K562 (cell line): ENCODE measurements around the gene CFAP53. TPM values are rescaled to one million over a fixed set of nuclear protein-coding genes. Genes with fewer than 3 reads are reported as not detected.

ENCODE experiments used
- ATAC-seq: fragments of 200-7000 bp; cut with Tn5 transposase; 3 replicates; pipeline ENCODE4 v1.9.1; 2020; ENCODE audit warnings: moderate library complexity
- BruUV-seq: library from RNA; stranded (reverse); fragments of 400-500 nt; replicated peaks from 2 replicates; lab custom pipeline; 2021; lab: Mats Ljungman, UMichigan
- CTCF ChIA-PET: fragments of 300-600 bp; formaldehyde crosslinking; extraction: SDS; loops from one replicate; lab custom pipeline; 2021; ENCODE audit warnings: low intra/inter-chr PET ratio; lab: Yijun Ruan, JAX
- POLR2A ChIA-PET: fragments of 300-600, 350-650 bp; sonication (Branson Sonifier 250); formaldehyde crosslinking; extraction: SDS; loops from one replicate; lab custom pipeline; 2021; ENCODE audit warnings: antibody characterized with exemption, inconsistent platforms; lab: Yijun Ruan, JAX
- DNase-seq, 4 experiments: peaks; one replicate each; pipeline versions ENCODE4 v3.0.0 to v3.0.0-alpha.2; 2011 to 2018; ENCODE audit warnings: low spot score in 3 of 4, mixed read lengths in 3 of 4; ENCODE audit errors: extremely low read depth in 1 of 4
- FAIRE-seq: peaks from 2 replicates; lab custom pipeline; 2011; peaks lifted over from hg19 to GRCh38; lab: Jason Lieb, UNC
- H2AFZ ChIP-seq: 2 replicates; pipeline ENCODE4 v1.6.0; 2011; ENCODE audit warnings: low read depth, low read length, control low read depth, inconsistent platforms
- H3K27ac ChIP-seq: fragments of 200-600 bp; 3 replicates; pipeline ENCODE4 v1.8.0; 2011; ENCODE audit warnings: low read depth, mild to moderate bottlenecking, control low read depth, inconsistent platforms, low read length, moderate library complexity, mixed read lengths; ENCODE audit errors: extremely low read depth
- H3K27me3 ChIP-seq, 2 experiments: fragments of 300-600 bp in 1 of 2; 2 replicates in 1 of 2; 3 replicates in 1 of 2; pipeline versions ENCODE4 v1.6.0 to v1.8.0; 2011; ENCODE audit warnings: inconsistent platforms in 2 of 2, low read length in 2 of 2, mild to moderate bottlenecking in 1 of 2, mixed read lengths in 1 of 2, moderate library complexity in 1 of 2; ENCODE audit not compliant: control insufficient read depth in 2 of 2, insufficient read depth in 2 of 2
- H3K36me3 ChIP-seq: fragments of 300-600 bp; 3 replicates; pipeline ENCODE4 v1.8.0; 2011; ENCODE audit warnings: mild to moderate bottlenecking, low read length, inconsistent platforms; ENCODE audit not compliant: control insufficient read depth, insufficient read depth
- H3K4me1 ChIP-seq, 2 experiments: fragments of 200-600 bp in 1 of 2; replicated peaks in 1 of 2; 2 replicates in 1 of 2; 3 replicates in 1 of 2; pipeline versions ENCODE4 v1.5.1 to v1.8.0; 2011; ENCODE audit warnings: inconsistent platforms in 2 of 2, low read length in 2 of 2, mild to moderate bottlenecking in 1 of 2, mixed read lengths in 1 of 2, moderate library complexity in 1 of 2; ENCODE audit not compliant: control insufficient read depth in 2 of 2, insufficient read depth in 2 of 2
- H3K4me2 ChIP-seq: 2 replicates; pipeline ENCODE4 v1.6.1; 2011; ENCODE audit warnings: low read length, control low read depth, inconsistent platforms, mixed read lengths; ENCODE audit not compliant: insufficient read depth
- H3K4me3 ChIP-seq: fragments of 200-600 bp; sonication (generic), shearing (Covaris generic); 2 replicates; pipeline ENCODE4 v1.5.1; 2016; ENCODE audit warnings: control low read depth, inconsistent platforms
- H3K79me2 ChIP-seq: fragments of 200-600 bp; 3 replicates; pipeline ENCODE4 v1.8.0; 2011; ENCODE audit warnings: low read length, inconsistent platforms; ENCODE audit not compliant: control insufficient read depth, insufficient read depth
- H3K9ac ChIP-seq, 2 experiments: 2 replicates each; pipeline versions ENCODE4 v1.6.0 to v1.6.1; 2011; ENCODE audit warnings: low read depth in 2 of 2, low read length in 2 of 2, control low read depth in 1 of 2, inconsistent platforms in 1 of 2, mild to moderate bottlenecking in 1 of 2, mixed read lengths in 1 of 2; ENCODE audit not compliant: insufficient read depth in 1 of 2
- H3K9me1 ChIP-seq: one replicate; pipeline ENCODE4 v1.6.0; 2011; ENCODE audit warnings: inconsistent platforms, mild to moderate bottlenecking, low read length, moderate library complexity; ENCODE audit not compliant: control insufficient read depth, insufficient read depth
- H3K9me3 ChIP-seq: replicated peaks from 2 replicates; pipeline ENCODE4 v1.5.1; 2011; ENCODE audit warnings: low read depth, low read length, inconsistent platforms; ENCODE audit not compliant: control insufficient read depth, insufficient read depth
- H4K20me1 ChIP-seq: replicated peaks from 2 replicates; pipeline ENCODE4 v1.6.1; 2011; ENCODE audit warnings: low read length, inconsistent platforms, mixed read lengths; ENCODE audit not compliant: control insufficient read depth, insufficient read depth
- EP400 ChIP-seq: fragments of 450-650 bp; IDR thresholded peaks from 2 replicates; pipeline ENCODE4 v1.6.1; 2017; ENCODE audit warnings: antibody characterized with exemption, mild to moderate bottlenecking, moderate library complexity
- RAD21 ChIP-seq, 2 experiments: fragments of 250-450 bp in 1 of 2; fragments of 450-650 bp in 1 of 2; sonication (Bioruptor Pico) in 1 of 2; formaldehyde crosslinking in 1 of 2; IDR thresholded peaks in 1 of 2; conservative IDR thresholded peaks in 1 of 2; 2 replicates each; pipeline versions ENCODE4 v1.4.0 to v1.8.0; 2020 to 2022; ENCODE audit warnings: mild to moderate bottlenecking in 2 of 2, moderate library complexity in 1 of 2
- ZNF134 ChIP-seq: fragments of 250-450 bp; sonication (Bioruptor Pico); conservative IDR thresholded peaks from 2 replicates; pipeline ENCODE4 v1.4.0; 2020
- WGBS: fragments of 100-300 bp; shearing (Covaris generic); methylation state at CpG from one replicate; pipeline ENCODE4 v1.1.6; 2016; ENCODE audit warnings: low coverage, mixed read lengths; ENCODE audit not compliant: insufficient coverage; ENCODE audit errors: missing lambda C conversion rate; 5-methylcytosine and 5-hydroxymethylcytosine counted together
- in situ Hi-C: fragments of 300-500 bp; cut with MboI; formaldehyde crosslinking; loops from 4 replicates; pipeline ENCODE4 v1.15.0; 2018; ENCODE audit warnings: inconsistent platforms, mixed read lengths
- intact Hi-C: fragments of 100-400 bp; cut with micrococcal nuclease; formaldehyde crosslinking; loops from 2 replicates; pipeline ENCODE4 v1.14.2; 2022
- polyA plus RNA-seq, 8 experiments: library from polyadenylated mRNA; depleted of rRNA in 4 of 8; stranded (reverse) in 5 of 8; unstranded in 3 of 8; fragments of >200 nt; fragmentation: Nextera tagmentation in 2 of 8; fragmentation: Illumina TruSeq in 1 of 8; extraction: Ambion mirVana in 2 of 8; extraction: Trizol in 1 of 8; gene quantifications; 2 replicates each; pipeline versions ENCODE4 v1.2.1 to v1.2.3, GENCODE V29; 2011 to 2014; ENCODE audit warnings: inconsistent platforms in 1 of 8, missing spikeins in 1 of 8
- total RNA-seq, 7 experiments: library from RNA; depleted of rRNA in 6 of 7; stranded (reverse); fragments of >200 nt in 6 of 7; fragmentation: Illumina TruSeq in 2 of 7; extraction: Trizol in 2 of 7; gene quantifications; 2 replicates each; pipeline versions ENCODE4 v1.2.1 to v1.2.3, GENCODE V29; 2011 to 2021; ENCODE audit warnings: low replicate concordance in 1 of 7
- TF ChIP-seq, protein P1 (sequence below): fragments of 450-650 bp; IDR thresholded peaks from 2 replicates; pipeline ENCODE4 v1.6.1; 2016
- TF ChIP-seq, protein P2 (sequence below): sonication (generic); formaldehyde crosslinking; IDR thresholded peaks from 2 replicates; pipeline ENCODE4 v1.8.1; 2022; ENCODE audit warnings: missing genetic modification reagents
- TF ChIP-seq, protein P3 (sequence below), 3 experiments: IDR thresholded peaks in 2 of 3; conservative IDR thresholded peaks in 1 of 3; 2 replicates each; pipeline ENCODE4 v1.5.1; 2011 to 2012; ENCODE audit warnings: low read length in 3 of 3, mild to moderate bottlenecking in 3 of 3, control low read depth in 2 of 3, improper control_type of control experiment in 1 of 3, inconsistent platforms in 1 of 3, low read depth in 1 of 3, mixed read lengths in 1 of 3, moderate library complexity in 1 of 3; ENCODE audit not compliant: insufficient read depth in 2 of 3

Gene CFAP53
- total and polyA plus RNA-seq, 9 of the 15 experiments (the other 6 are each of a cell fraction or from before 2014, with no cell fraction given) = 0.21 to 1.9 (median 1.2) TPM

- Histone ChIP-seq H3K36me3 (no peaks in the 10 kb centered on the region), H3K79me2 (no peaks in the 10 kb centered on the region), H3K27me3 (peaks cover 4 to 12% of the 10 kb centered on the region in 2 experiments; a peak in 3 of 5 replicates), H3K4me3 (no peak overlapping the region), H4K20me1 (no peaks in the 10 kb centered on the region), H3K27ac (no peak overlapping the region), H2AFZ (peak overlapping the region; percentile 46; the same call in 1 of the 2 replicates), H3K4me1 (no peaks in the 10 kb centered on the region; a peak in 1 of 5 replicates), H3K9ac (no peak overlapping the region), H3K9me3 (no peaks in the 10 kb centered on the region), H3K4me2 (peak overlapping the region; percentile 48), H3K9me1 (no peaks in the 10 kb centered on the region)
- POLR2A ChIA-PET = interaction anchor here (1.0 kb wide), 1 partner anchor 153 kb away, joined by 3 read pairs; no protein-coding TSS in a partner anchor
- WGBS = under 1% methylated on average over 15 of the region's 24 CpGs
- peak; percentile 84 for ATAC-seq
- DNase-seq = peak; percentile 9 to 60 (median 24)
- in situ Hi-C loops (loop anchor here (10.0 kb wide), 2 partner anchors 151 to 231 kb away; no protein-coding TSS in a partner anchor), intact Hi-C loops (loop anchor here (5.0 to 10.0 kb wide), 3 partner anchors 153 to 339 kb away; no protein-coding TSS in a partner anchor)
- no TSS peak for BruUV-seq
- FAIRE-seq = peak; percentile 72
- CTCF ChIA-PET = interaction anchor here (0.6 kb wide), 1 partner anchor 293 kb away, joined by 3 read pairs; no protein-coding TSS in a partner anchor
- TF ChIP-seq RAD21 (CRISPR knock-in tag; conservative IDR thresholded peaks at IDR 0.05 in 1 of 2, IDR thresholded peaks at IDR 0.05 in 1 of 2) = peak; percentile 28 to 65; a peak in 3 of 4 replicates
- TF ChIP-seq, protein P1, sequence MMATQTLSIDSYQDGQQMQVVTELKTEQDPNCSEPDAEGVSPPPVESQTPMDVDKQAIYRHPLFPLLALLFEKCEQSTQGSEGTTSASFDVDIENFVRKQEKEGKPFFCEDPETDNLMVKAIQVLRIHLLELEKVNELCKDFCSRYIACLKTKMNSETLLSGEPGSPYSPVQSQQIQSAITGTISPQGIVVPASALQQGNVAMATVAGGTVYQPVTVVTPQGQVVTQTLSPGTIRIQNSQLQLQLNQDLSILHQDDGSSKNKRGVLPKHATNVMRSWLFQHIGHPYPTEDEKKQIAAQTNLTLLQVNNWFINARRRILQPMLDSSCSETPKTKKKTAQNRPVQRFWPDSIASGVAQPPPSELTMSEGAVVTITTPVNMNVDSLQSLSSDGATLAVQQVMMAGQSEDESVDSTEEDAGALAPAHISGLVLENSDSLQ = peak; percentile 16; the same call in 1 of the 2 replicates
- TF ChIP-seq ZNF134 (CRISPR knock-in tag) = 0 out of 2 replicates have a peak, but pooled peaks have one; percentile 47
- TF ChIP-seq, protein P2, sequence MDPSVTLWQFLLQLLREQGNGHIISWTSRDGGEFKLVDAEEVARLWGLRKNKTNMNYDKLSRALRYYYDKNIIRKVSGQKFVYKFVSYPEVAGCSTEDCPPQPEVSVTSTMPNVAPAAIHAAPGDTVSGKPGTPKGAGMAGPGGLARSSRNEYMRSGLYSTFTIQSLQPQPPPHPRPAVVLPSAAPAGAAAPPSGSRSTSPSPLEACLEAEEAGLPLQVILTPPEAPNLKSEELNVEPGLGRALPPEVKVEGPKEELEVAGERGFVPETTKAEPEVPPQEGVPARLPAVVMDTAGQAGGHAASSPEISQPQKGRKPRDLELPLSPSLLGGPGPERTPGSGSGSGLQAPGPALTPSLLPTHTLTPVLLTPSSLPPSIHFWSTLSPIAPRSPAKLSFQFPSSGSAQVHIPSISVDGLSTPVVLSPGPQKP (CRISPR knock-in tag) = no peak
- TF ChIP-seq EP400 = no peak
- TF ChIP-seq, protein P3, sequence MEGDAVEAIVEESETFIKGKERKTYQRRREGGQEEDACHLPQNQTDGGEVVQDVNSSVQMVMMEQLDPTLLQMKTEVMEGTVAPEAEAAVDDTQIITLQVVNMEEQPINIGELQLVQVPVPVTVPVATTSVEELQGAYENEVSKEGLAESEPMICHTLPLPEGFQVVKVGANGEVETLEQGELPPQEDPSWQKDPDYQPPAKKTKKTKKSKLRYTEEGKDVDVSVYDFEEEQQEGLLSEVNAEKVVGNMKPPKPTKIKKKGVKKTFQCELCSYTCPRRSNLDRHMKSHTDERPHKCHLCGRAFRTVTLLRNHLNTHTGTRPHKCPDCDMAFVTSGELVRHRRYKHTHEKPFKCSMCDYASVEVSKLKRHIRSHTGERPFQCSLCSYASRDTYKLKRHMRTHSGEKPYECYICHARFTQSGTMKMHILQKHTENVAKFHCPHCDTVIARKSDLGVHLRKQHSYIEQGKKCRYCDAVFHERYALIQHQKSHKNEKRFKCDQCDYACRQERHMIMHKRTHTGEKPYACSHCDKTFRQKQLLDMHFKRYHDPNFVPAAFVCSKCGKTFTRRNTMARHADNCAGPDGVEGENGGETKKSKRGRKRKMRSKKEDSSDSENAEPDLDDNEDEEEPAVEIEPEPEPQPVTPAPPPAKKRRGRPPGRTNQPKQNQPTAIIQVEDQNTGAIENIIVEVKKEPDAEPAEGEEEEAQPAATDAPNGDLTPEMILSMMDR (IDR thresholded peaks at IDR 0.05 in 2 of 3, conservative IDR thresholded peaks at IDR 0.05 in 1 of 3; ENCODE audit: insufficient read depth in 2 of 3, low read depth in 1 of 3, low read length in 3 of 3) = peak; percentile 53 to 64 (median 62)
Observed at GRCh38 chr18:50203801-50204604, 62.3 kb downstream of the CFAP53 start.
